Measurements from ENCODE around the gene BMP8B. TPM values are rescaled to one million over a fixed set of nuclear protein-coding genes. Genes with fewer than 3 reads are reported as not detected.

BMP8B gene
- total and polyA plus RNA-seq, 2 donors (not counting 1 experiment from before 2014, with no cell fraction given) = 1.5 to 2.3 TPM

GRCh38 chr1:39835110-39835509, 46.4 kb upstream of the BMP8B start:
- H3K27me3 Mint-ChIP-seq = peaks cover 7% of the 10 kb centered on the region
- H3K4me3 Mint-ChIP-seq = no peak overlapping the region
- Histone ChIP-seq H3K4me1 (ENCODE audit: control insufficient read depth in 2 of 2, insufficient read depth in 2 of 2, low read length in 2 of 2) (no peaks in the 10 kb centered on the region), H3K27me3 (replicated peaks in 1 of 4; ENCODE audit: control extremely low read depth in 1 of 4, control insufficient read depth in 3 of 4, insufficient read depth in 4 of 4, low read length in 3 of 4) (peaks cover 0 to 3% (median 0%) of the 10 kb centered on the region in 4 experiments), H3K9me3 (ENCODE audit: control extremely low read depth in 1 of 3, control insufficient read depth in 2 of 3, insufficient read depth in 1 of 3, low read length in 2 of 3) (no peaks in the 10 kb centered on the region), H3K79me2 (ENCODE audit: control insufficient read depth, insufficient read depth, low read length) (no peaks in the 10 kb centered on the region), H3K36me3 (replicated peaks in 1 of 2; ENCODE audit: control extremely low read depth in 1 of 2, control insufficient read depth in 1 of 2, extremely low read depth in 1 of 2, insufficient read depth in 2 of 2, low read length in 1 of 2) (peaks cover 0 to 10% of the 10 kb centered on the region in 2 experiments), H2AFZ (ENCODE audit: insufficient read depth, low read depth, low read length, poor library complexity, severe bottlenecking) (no peak overlapping the region), H3K4me2 (replicated peaks; ENCODE audit: low read depth, low read length, poor library complexity, severe bottlenecking) (no peak overlapping the region), H3K27ac (ENCODE audit: low read length in 2 of 2) (no peak overlapping the region), H3K4me3 (ENCODE audit: control extremely low read depth in 1 of 5, extremely low read depth in 1 of 5, insufficient read depth in 1 of 5, low read depth in 2 of 5, low read length in 4 of 5) (no peak overlapping the region), H3K9ac (ENCODE audit: low read length) (no peak overlapping the region), H4K20me1 (ENCODE audit: control insufficient read depth, insufficient read depth, low read length, poor library complexity, severe bottlenecking) (no peaks in the 10 kb centered on the region)
- WGBS (ENCODE audit: insufficient coverage) = 100% methylated on average over 1 of the region's 2 CpGs
- no peak overlapping the region for H3K27ac Mint-ChIP-seq
- DNase-seq (no peak), ATAC-seq (ENCODE audit: low read depth) (no peak)
- H3K9me3 Mint-ChIP-seq (ENCODE audit: insufficient read depth) = no peaks in the 10 kb centered on the region
- H3K4me1 Mint-ChIP-seq = no peaks in the 10 kb centered on the region
- intact Hi-C loops (cut with micrococcal nuclease) = no loop called here
- CTCF ChIA-PET = no interaction called here
- TF ChIP-seq CTCF (IDR thresholded peaks at IDR 0.05) (no peak), EZH2 (IDR thresholded peaks at IDR 0.05; ENCODE audit: borderline replicate concordance, insufficient read depth, low read depth, low read length, poor library complexity, severe bottlenecking) (no peak)
- POLR2A ChIA-PET = no interaction called here

GRCh38 chr1:39833621-39834385, 45.1 kb upstream of the BMP8B start:
- Mint-ChIP-seq H3K27me3 (peaks cover 12% of the 10 kb centered on the region), H3K4me1 (no peaks in the 10 kb centered on the region), H3K9me3 (ENCODE audit: insufficient read depth) (no peaks in the 10 kb centered on the region), H3K27ac (no peak overlapping the region), H3K4me3 (no peak overlapping the region)
- H3K4me3 ChIP-seq (ENCODE audit: control extremely low read depth in 1 of 5, extremely low read depth in 1 of 5, insufficient read depth in 1 of 5, low read depth in 2 of 5, low read length in 4 of 5) = no peak overlapping the region
- ChIA-PET CTCF (interaction anchor here (1.1 to 1.3 kb wide), 2 partner anchors 34 to 68 kb away, joined by 3 to 4 read pairs; partner anchors contain the start of gene MYCL), POLR2A (no interaction called here)
- no peak for ATAC-seq (ENCODE audit: low read depth)
- intact Hi-C loops (cut with micrococcal nuclease) = no loop called here
- H3K36me3 ChIP-seq (replicated peaks in 1 of 2; ENCODE audit: control extremely low read depth in 1 of 2, control insufficient read depth in 1 of 2, extremely low read depth in 1 of 2, insufficient read depth in 2 of 2, low read length in 1 of 2) = peaks cover 0 to 3% of the 10 kb centered on the region in 2 experiments
- H3K27ac ChIP-seq (ENCODE audit: low read length in 2 of 2) = no peak overlapping the region
- no peak overlapping the region for H3K4me2 ChIP-seq (replicated peaks; ENCODE audit: low read depth, low read length, poor library complexity, severe bottlenecking)
- peaks cover 0 to 7% (median 2%) of the 10 kb centered on the region in 4 experiments for H3K27me3 ChIP-seq (replicated peaks in 1 of 4; ENCODE audit: control extremely low read depth in 1 of 4, control insufficient read depth in 3 of 4, insufficient read depth in 4 of 4, low read length in 3 of 4)
- DNase-seq = no peak
- no peaks in the 10 kb centered on the region for H3K4me1 ChIP-seq (ENCODE audit: control insufficient read depth in 2 of 2, insufficient read depth in 2 of 2, low read length in 2 of 2)
- H3K9ac ChIP-seq (ENCODE audit: low read length) = no peak overlapping the region
- H3K9me3 ChIP-seq (ENCODE audit: control extremely low read depth in 1 of 3, control insufficient read depth in 2 of 3, insufficient read depth in 1 of 3, low read length in 2 of 3) = no peaks in the 10 kb centered on the region
- no peaks in the 10 kb centered on the region for H4K20me1 ChIP-seq (ENCODE audit: control insufficient read depth, insufficient read depth, low read length, poor library complexity, severe bottlenecking)
- no peak overlapping the region for H2AFZ ChIP-seq (ENCODE audit: insufficient read depth, low read depth, low read length, poor library complexity, severe bottlenecking)
- no peaks in the 10 kb centered on the region for H3K79me2 ChIP-seq (ENCODE audit: control insufficient read depth, insufficient read depth, low read length)
- TF ChIP-seq CTCF (IDR thresholded peaks at IDR 0.05) = no peak
- TF ChIP-seq EZH2 (IDR thresholded peaks at IDR 0.05; ENCODE audit: borderline replicate concordance, insufficient read depth, low read depth, low read length, poor library complexity, severe bottlenecking) = no peak
- no CpG with 5 or more reads among the region's 9 CpGs for whole genome bisulfite sequencing (ENCODE audit: insufficient coverage)

All from B cell (primary cell).